Effector memory CD4-positive, alpha-beta T cell (primary cell): ENCODE measurements around the gene SOHLH1.

Source experiments
- DNase-seq, 3 donors: peaks; one replicate each; pipeline ENCODE4 v3.0.0-alpha.2; 2020
- H3K27ac ChIP-seq: 2 replicates; pipeline ENCODE4 v1.7.0; 2013; ENCODE audit warnings: mild to moderate bottlenecking, low read length, moderate library complexity; ENCODE audit not compliant: insufficient read depth, poor library complexity, severe bottlenecking
- H3K27me3 ChIP-seq: replicated peaks from 2 replicates; pipeline ENCODE4 v1.7.0; 2013; ENCODE audit warnings: mild to moderate bottlenecking, low read length; ENCODE audit not compliant: insufficient read depth, control insufficient read depth, poor library complexity, severe bottlenecking
- H3K36me3 ChIP-seq: 2 replicates; pipeline ENCODE4 v1.7.0; 2013; ENCODE audit warnings: mild to moderate bottlenecking, low read length, moderate library complexity; ENCODE audit not compliant: control insufficient read depth, insufficient read depth
- H3K4me1 ChIP-seq: 2 replicates; pipeline ENCODE4 v1.7.0; 2013; ENCODE audit warnings: low read length, mild to moderate bottlenecking; ENCODE audit not compliant: control insufficient read depth, insufficient read depth, poor library complexity, severe bottlenecking
- H3K4me3 ChIP-seq: 2 replicates; pipeline ENCODE4 v1.7.0; 2013; ENCODE audit warnings: low read length, low read depth, mild to moderate bottlenecking; ENCODE audit not compliant: insufficient read depth, poor library complexity, severe bottlenecking
- H3K9me3 ChIP-seq: 2 replicates; pipeline ENCODE4 v1.7.0; 2013; ENCODE audit warnings: mild to moderate bottlenecking, low read length, moderate library complexity; ENCODE audit not compliant: control insufficient read depth

Gene SOHLH1

DNA sequence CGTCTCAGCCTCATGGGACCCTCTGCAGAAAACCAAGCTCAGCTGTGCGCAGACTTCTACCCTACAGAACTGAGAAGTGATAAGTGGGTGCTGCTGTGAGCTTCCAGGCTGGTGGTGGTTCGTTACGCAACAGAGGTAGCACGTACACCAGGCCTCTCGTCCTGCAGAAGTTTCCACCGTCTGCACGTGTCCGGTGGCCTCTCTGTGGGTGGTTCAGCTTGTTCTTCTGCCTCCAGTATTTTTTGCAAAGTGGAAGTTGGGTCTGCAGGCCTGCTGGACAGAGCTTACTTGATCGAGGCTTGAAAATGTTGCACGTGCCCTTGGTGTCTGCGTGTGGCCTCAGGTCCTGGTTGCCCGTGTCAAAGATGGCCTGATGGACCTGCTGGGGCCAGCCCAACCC, 30.2 kb upstream of the SOHLH1 start:
- no peak overlapping the region for H3K4me3 ChIP-seq
- no peak for DNase-seq
- H3K27ac ChIP-seq, result no peak overlapping the region
- H3K36me3 ChIP-seq, result no peaks in the 10 kb centered on the region
- no peaks in the 10 kb centered on the region for H3K9me3 ChIP-seq
- H3K4me1 ChIP-seq, result no peaks in the 10 kb centered on the region
- H3K27me3 ChIP-seq, result no peaks in the 10 kb centered on the region

DNA sequence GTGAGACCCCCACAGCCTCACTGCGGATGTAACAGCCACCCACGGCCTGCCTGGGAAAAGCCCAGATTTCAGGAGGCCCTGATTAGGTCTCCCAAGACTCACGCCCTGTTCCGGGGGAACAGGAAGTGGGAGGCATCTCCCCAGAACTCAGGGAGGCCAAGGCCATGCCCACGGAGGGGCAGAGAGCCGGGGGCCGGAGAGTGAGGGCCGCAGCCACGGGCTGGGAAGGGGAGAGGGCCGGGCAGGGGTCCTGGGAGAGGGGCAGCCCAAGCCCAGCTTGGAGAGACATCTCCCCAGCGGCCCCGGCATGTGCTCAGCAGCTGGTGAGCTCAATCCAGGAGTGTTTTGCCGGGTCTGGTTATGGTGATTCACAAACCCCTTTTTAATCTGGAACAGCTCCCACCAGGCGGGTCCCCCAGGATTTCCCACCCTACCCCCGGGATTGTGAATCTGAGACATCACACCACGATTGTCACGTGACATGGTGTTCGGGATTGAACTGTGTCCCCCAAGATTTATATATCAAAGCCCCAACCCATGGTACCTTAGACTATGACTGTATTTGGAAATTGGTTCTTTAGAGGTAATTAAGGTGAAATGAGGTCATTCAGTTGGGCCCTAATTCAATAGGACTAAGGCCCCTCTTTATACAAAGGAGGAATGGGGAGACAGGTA, 29.3 kb upstream of the SOHLH1 start:
- H3K9me3 ChIP-seq, result no peaks in the 10 kb centered on the region
- no peak overlapping the region for H3K27ac ChIP-seq
- no peak overlapping the region for H3K4me3 ChIP-seq
- no peak for DNase-seq
- H3K27me3 ChIP-seq, result no peaks in the 10 kb centered on the region
- no peaks in the 10 kb centered on the region for H3K36me3 ChIP-seq
- H3K4me1 ChIP-seq, result no peaks in the 10 kb centered on the region

DNA sequence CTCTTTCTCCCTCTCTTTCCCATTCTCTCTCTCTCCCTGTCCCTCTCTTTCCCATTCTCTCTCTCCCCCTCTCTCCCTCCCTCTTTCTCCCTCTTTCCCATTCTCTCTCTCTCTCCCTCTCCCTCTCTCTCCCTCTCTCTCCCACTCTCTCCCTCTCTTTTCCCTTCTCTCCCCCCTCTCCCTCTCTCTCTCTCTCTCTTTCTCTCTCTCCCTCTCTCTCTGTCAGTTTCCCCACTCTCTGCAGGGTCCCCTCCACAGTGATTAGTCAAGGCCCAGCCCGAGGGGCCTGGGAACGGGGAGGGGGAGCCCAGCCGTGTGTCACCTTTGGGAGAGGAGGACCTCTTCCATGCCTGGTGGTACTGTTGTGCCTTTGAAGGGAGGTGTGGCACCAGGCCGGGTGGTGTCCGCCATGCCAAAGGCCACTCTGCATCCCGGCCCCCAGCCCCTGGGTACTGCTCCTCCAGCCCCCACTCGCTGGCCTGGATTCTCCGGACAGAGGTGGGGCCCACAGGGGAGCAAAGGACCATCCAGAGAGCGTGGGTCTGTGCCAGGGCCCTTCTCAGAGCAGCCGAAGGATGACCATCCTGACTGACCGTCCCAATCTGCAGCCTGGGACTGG, 28.1 kb upstream of the SOHLH1 start:
- Histone ChIP-seq H3K9me3 (no peaks in the 10 kb centered on the region), H3K4me3 (no peak overlapping the region), H3K4me1 (no peaks in the 10 kb centered on the region), H3K27ac (no peak overlapping the region), H3K27me3 (no peaks in the 10 kb centered on the region), H3K36me3 (no peaks in the 10 kb centered on the region)
- no peak for DNase-seq

DNA sequence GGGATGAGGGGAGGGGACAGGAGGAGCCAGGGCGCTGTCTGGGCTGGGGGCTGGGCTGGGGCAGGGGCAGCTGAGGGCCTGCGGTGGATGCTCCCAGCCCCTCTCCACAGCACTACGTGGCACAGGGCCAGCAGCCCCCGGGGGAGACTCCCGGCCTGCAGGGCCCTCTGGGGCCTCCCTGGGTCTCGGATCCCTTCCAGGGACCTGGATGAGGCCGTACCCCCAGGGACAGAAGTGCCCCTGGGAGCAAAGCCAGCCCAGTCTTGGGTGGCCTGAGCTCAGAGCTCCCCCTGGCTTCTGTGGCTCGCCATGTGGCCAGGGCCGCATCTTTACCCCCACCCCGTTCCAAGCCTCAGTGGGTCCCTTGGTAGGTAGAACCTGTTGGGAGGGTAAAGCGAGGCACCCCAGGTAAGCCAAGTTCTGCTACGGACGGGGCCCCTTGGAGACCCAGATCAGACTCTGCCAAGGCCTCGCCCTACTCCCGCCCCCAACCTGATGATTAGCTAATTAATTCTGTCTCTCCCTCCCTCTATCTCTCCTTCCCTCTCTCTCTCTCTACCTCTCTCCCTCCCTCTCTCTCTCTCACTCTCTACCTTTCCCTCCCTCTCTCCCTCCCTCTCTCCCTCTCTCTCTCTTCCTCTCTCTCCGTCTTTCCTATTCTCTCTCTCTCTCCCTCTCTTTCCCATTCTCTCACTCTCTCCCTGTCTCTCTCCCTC, 27.0 kb upstream of the SOHLH1 start:
- Histone ChIP-seq H3K9me3 (no peaks in the 10 kb centered on the region), H3K4me1 (no peaks in the 10 kb centered on the region), H3K36me3 (no peaks in the 10 kb centered on the region), H3K27me3 (no peaks in the 10 kb centered on the region), H3K27ac (no peak overlapping the region), H3K4me3 (no peak overlapping the region)
- DNase-seq, result no peak

DNA sequence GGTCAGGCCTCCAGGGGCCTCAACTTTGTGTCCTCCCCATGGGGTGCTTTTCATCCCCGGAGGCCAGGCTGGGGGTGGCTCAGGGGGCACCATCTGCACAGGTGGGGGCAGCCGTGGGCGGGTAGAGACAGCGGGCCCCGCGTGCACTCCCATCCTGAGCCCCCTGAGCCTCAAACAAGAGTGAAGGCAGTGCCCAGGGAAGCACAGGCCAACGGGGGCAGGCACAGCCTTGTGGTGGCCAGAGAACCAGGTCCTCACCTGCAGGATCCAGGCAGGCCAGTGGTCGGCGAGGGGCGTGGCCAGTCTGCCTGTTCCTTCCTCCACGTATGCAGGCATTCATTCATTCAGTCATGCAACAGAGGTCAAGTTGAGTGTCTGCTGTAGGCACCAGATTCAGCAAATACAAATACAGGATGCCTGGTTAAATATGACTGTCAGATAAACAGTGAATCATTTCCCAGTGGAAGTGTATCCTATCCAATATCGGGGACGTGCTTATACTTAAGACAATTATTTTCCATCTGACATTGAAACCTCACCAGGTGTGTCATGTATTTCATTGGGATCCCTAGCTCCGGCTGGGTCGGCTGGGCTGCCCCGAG, 25.0 kb upstream of the SOHLH1 start:
- no peak for DNase-seq
- H3K9me3 ChIP-seq, result no peaks in the 10 kb centered on the region
- no peaks in the 10 kb centered on the region for H3K36me3 ChIP-seq
- H3K27me3 ChIP-seq, result no peaks in the 10 kb centered on the region
- no peaks in the 10 kb centered on the region for H3K4me1 ChIP-seq
- H3K4me3 ChIP-seq, result no peak overlapping the region
- H3K27ac ChIP-seq, result no peak overlapping the region

DNA sequence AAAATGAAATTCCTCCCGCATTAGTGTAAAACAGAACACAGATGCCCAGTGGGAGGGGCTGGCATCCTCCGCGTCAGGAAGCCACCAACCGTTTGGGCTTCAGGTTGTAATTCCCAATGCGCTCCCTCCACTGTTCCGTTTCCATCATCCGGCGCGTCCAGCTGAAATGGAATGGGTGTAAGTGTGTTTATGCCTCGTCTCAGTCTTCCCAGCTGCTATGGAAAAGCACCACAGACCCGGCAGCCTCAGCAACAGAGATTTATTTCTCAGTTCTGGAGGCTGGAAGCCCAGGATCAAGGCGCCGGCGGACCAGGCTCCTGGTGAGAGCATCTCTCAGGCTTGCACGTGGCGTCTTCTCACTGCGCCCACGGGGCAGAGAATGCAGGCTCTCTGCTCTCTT, 23.1 kb upstream of the SOHLH1 start:
- Histone ChIP-seq H3K27me3 (no peaks in the 10 kb centered on the region), H3K27ac (no peak overlapping the region)

DNA sequence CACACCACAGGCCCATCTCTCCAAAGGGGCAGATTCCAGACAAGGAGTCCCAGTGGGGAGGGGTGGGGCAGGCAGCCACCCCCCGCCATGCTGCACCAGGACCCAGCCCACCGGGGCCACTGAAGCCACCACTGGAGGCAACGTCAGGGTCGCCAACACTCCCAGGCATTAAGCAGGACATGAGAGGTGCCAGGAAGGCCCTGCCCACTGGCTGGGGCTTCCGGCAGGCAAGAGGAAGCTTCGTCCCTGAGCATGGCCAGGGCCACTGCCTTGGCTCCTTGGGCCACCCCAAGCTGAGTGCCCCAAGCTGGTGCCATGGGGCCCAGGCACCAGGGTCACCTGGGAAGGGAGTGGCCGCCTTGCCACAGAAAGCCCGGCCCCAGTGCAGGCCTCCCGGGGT, 20.2 kb upstream of the SOHLH1 start:
- H3K36me3 ChIP-seq, result no peaks in the 10 kb centered on the region
- H3K27ac ChIP-seq, result no peak overlapping the region
- H3K4me1 ChIP-seq, result no peaks in the 10 kb centered on the region
- H3K4me3 ChIP-seq, result no peak overlapping the region
- DNase-seq, result no peak
- H3K27me3 ChIP-seq, result peaks cover 14% of the 10 kb centered on the region
- H3K9me3 ChIP-seq, result no peaks in the 10 kb centered on the region

More for the DNA sequence above, 23.1 kb upstream of the SOHLH1 start:
- Histone ChIP-seq H3K4me3 (no peak overlapping the region), H3K4me1 (no peaks in the 10 kb centered on the region), H3K36me3 (no peaks in the 10 kb centered on the region), H3K9me3 (no peaks in the 10 kb centered on the region)
- no peak for DNase-seq

DNA sequence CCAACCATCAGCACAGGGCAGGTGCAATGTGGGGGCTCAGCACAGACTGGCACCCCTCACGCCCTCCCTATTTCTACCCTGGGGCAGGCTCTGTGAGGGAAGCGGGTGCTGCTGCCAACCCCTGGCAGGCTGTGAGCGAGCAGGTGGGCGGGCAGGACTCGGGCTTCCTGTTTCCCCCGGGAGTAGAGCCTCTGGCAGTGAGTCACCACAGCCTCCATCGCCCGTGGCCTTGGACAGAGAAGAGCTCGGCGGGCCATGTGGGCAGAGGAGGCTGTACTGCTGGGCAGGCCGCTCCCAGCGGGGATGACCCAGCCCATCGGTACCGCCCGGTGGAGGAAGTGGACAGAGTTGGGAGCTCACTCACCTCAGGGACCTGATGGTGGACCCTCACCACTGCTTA, 19.3 kb upstream of the SOHLH1 start:
- no peak overlapping the region for H3K4me3 ChIP-seq
- DNase-seq, result no peak
- H3K27ac ChIP-seq, result no peak overlapping the region
- H3K9me3 ChIP-seq, result no peaks in the 10 kb centered on the region
- H3K4me1 ChIP-seq, result no peaks in the 10 kb centered on the region
- peaks cover 16% of the 10 kb centered on the region for H3K27me3 ChIP-seq
- H3K36me3 ChIP-seq, result no peaks in the 10 kb centered on the region

DNA sequence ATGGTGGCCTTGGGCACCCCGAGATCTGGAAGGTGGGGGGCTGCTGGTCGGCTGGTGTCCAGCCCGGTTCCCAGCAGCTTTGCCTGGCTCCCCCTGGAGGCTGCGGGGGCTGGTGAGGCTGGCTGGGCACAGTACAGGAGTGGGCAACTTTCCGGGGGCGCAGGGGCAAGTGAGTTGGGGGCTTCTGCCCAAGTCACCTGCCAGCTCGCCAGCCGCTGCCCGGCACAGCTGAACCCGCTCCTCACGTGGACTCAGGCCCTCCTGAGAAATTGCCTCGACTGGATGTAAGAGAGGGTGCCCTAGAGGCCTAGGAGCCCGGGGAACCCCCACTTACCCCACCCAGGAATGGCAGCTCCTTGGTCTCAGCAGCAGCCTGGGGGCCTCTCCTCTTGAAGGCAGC, 18.1 kb upstream of the SOHLH1 start:
- Histone ChIP-seq H3K4me1 (no peaks in the 10 kb centered on the region), H3K27ac (no peak overlapping the region), H3K27me3 (peaks cover 16% of the 10 kb centered on the region)

DNA sequence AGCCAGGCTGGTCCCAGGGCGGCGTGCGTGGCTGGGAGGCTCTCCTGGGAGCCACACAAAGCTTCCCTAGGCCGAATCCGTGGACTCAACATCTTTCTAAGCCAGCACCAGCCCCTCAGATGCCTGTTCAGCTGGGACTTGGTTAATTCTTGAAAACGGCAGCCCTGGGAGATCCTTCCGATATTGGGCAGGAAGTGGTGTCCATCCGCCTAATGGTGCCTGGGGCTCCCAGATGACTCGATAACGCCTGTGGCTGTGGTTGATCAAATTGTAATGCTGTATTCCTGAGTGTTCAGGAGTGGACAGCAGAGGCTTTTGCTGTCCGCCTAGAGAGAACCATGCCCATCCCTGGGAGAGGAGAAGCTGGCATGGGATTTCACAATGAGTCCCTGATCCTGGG, 16.8 kb upstream of the SOHLH1 start:
- Histone ChIP-seq H3K9me3 (no peaks in the 10 kb centered on the region), H3K27me3 (peaks cover 16% of the 10 kb centered on the region), H3K36me3 (no peaks in the 10 kb centered on the region), H3K4me1 (no peaks in the 10 kb centered on the region), H3K4me3 (no peak overlapping the region), H3K27ac (no peak overlapping the region)
- DNase-seq, result no peak

More for the DNA sequence above, 18.1 kb upstream of the SOHLH1 start:
- no peak overlapping the region for H3K4me3 ChIP-seq
- DNase-seq, result no peak
- H3K36me3 ChIP-seq, result no peaks in the 10 kb centered on the region
- no peaks in the 10 kb centered on the region for H3K9me3 ChIP-seq
